22Rv1 (cell line): ENCODE data around the gene LDLRAD2.
"Not testable (repeated sequence)": the region's sequence is repeated elsewhere in the genome, so short reads cannot be mapped to it uniquely, and the experiment has no call there.

ENCODE experiments used
- H3K27ac ChIP-seq: fragments of 450-650 bp; 2 replicates; pipeline ENCODE4 v1.5.1; 2017
- ZFX ChIP-seq: fragments of 450-650 bp; IDR thresholded peaks from 2 replicates; pipeline ENCODE4 v1.6.1; 2017; ENCODE audit warnings: antibody characterized with exemption, borderline replicate concordance
- TF ChIP-seq, protein P1 (sequence below): fragments of 450-650 bp; IDR thresholded peaks from 2 replicates; pipeline ENCODE4 v1.5.1; 2017; ENCODE audit warnings: mild to moderate bottlenecking

LDLRAD2 gene

DNA sequence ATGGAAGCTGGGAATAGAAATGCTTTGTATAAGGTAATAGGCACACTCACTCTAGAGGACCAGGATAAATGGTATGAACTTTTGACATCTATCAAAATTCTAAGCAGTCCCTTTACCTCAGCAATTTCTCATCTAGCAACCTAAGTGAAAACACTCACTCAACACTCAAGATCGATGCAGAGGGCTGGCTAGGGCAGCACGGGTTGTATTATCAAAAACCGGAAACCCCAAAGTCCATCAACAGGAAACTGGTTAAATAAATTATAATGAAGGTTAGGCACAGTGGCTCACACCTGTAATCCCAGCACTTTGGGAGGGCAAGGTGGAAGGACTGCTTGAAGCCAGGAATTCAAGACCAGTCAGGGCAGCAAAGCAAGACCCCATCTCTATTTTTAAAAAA lies 38.5 kb upstream of the LDLRAD2 start:
- no peak for TF ChIP-seq ZFX
- TF ChIP-seq, protein P1, sequence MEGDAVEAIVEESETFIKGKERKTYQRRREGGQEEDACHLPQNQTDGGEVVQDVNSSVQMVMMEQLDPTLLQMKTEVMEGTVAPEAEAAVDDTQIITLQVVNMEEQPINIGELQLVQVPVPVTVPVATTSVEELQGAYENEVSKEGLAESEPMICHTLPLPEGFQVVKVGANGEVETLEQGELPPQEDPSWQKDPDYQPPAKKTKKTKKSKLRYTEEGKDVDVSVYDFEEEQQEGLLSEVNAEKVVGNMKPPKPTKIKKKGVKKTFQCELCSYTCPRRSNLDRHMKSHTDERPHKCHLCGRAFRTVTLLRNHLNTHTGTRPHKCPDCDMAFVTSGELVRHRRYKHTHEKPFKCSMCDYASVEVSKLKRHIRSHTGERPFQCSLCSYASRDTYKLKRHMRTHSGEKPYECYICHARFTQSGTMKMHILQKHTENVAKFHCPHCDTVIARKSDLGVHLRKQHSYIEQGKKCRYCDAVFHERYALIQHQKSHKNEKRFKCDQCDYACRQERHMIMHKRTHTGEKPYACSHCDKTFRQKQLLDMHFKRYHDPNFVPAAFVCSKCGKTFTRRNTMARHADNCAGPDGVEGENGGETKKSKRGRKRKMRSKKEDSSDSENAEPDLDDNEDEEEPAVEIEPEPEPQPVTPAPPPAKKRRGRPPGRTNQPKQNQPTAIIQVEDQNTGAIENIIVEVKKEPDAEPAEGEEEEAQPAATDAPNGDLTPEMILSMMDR = no peak
- H3K27ac ChIP-seq = no peak overlapping the region

DNA sequence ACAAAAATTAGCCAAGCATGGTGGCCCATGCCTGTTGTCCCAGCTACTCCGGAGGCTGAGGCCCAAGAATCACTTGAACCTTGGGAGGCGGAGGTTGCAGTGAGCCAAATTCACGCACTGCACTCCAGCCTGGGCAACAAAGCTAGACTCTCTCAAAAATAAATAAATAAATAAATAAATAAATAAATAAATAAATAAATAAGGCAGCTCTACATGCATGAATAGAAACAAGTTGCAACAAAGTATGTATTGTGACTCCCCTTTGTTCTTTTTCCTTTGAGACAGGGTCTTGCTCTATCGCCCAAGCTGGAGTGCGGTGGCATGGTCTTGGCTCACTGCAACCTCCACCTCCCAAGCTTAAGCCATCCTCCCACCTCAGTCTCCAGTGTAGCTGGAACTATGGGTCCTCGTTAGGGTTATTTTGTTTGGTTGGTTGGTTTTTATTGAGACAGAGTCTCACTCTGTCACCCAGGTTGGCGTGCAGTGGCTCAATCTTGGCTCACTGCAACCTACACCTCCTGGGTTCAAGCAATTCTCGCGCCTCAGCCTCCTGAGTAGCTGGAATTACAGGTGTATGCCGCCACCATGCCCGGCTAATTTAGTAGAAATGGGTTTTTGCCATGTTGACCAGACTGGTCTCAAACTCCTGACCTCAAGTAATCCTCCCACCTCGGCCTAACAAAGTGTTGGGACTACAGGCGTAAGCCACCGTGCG lies 37.1 kb upstream of the LDLRAD2 start:
- H3K27ac ChIP-seq = no peak overlapping the region
- TF ChIP-seq ZFX = no peak
- TF ChIP-seq, protein P1 = no peak

DNA sequence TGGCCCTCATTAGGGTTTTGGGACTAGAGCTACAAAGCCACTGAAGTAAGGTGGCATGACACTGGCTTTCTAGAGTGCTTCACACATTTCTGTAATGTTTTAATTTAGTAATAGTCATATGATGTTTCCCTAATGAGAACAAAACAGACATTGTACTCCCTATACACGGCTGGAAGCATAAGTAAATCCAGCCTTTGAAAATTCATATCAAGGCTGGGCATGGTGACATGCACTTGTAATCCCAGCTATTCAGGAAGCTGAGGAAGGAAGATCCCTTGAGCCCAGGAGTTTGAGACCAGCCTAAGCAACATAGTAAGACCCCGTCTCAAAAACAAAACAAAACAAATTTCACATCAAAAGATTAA lies 36.5 kb upstream of the LDLRAD2 start:
- no peak for TF ChIP-seq ZFX
- H3K27ac ChIP-seq = no peak overlapping the region

DNA sequence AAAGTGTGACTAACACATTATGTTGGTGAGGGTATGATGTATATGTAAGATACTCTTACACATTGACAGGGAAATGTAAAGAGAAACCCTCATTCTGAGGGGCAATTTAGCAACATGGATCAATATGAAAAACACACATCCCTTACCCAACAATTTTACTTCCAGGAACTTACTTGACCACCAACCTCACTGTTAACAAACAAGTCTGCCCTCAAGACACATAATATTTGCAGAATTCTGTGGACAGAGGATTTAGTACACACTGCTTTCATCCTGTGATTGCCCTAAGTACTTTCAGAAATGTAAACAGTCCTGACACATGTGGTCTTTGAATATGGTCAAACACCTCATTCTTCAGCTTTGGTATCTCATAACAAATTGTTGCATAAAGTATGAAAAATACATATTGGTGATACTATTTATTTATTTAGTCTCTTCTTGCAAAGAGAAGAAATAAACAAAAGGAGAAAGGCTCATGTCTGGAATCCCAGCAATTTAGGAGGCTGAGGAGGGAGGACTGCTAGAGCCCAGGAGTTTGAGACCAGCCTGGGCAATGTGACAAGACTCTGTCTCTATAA lies 36.0 kb upstream of the LDLRAD2 start:
- no peak overlapping the region for H3K27ac ChIP-seq
- TF ChIP-seq, protein P1 = no peak
- TF ChIP-seq ZFX = no peak

DNA sequence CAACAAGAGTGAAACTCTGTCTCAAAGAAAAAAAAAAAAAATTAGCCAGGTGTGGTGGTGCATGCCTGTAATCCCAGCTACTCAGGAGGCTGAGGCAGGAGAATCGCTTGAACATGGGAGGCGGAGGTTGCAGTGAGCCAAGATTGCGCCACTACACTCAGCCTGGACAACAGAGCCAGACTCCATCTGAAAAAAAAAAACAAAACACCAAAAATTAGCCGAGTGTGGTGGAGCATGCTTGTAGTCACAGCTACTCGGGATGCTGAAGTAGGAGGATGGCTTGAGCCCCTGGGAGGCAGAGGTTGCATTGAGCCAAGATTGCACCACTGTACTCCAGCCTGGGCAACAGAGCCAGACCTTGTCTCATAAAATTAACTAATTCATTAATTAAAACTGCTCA lies 35.1 kb upstream of the LDLRAD2 start:
- not testable (repeated sequence) for H3K27ac ChIP-seq

DNA sequence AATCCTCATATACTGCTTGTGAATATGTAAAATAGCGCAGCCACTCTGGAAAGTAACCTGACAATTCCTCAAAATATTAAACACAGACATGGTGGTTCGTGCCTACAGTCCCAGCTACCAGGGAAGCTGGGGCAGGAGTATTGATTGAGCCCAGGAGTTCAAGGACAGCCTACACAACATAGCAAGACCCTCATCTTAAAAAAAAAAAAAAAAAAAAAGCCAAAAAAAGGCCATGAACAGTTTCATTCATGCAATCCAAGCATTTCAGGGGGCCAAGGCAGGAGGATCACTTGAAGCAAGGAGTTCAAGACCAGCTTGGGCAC lies 33.7 kb upstream of the LDLRAD2 start:
- no peak overlapping the region for H3K27ac ChIP-seq
- TF ChIP-seq, protein P1 = no peak
- no peak for TF ChIP-seq ZFX

DNA sequence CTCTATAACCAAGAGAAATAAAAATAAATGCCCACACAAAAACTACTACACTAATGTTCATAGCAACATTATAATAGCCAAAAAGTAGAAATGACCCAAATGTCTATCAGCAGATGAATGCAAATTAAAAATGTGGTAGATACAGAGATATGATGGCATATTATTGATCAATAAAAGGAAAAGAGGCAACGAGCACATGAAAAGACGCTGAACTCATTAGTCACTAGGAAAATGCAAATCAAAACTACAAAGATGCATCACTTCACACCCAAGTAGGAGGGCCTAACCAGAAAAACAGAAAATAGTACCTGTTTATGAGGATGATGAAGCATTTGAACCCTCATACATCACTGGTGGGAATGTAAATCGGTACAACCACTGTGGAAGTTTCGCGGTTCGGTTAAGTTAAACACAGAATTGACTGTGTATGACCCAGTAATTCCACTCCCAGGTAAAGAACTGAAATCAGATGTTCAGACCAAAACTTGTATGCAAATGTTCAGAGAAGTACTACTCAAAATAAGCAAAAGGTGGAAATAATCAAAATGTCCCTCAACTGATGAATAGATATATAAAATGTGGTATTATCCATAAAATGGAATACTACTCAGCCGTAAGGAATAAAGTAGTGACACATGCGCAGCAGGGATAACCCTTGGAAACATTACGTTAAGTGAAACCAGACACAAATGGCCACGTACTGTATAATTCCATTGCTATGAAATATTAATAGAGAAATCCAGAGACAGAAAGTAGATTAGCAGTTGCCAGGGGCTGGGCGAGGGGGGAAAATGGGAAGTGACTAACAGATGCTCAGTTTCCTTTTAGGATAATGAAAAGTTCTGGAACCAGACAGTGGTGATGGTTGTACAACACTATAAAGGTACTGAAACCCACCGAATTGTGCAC lies 32.2 kb upstream of the LDLRAD2 start:
- H3K27ac ChIP-seq = no peak overlapping the region
- TF ChIP-seq, protein P1 = no peak
- no peak for TF ChIP-seq ZFX

DNA sequence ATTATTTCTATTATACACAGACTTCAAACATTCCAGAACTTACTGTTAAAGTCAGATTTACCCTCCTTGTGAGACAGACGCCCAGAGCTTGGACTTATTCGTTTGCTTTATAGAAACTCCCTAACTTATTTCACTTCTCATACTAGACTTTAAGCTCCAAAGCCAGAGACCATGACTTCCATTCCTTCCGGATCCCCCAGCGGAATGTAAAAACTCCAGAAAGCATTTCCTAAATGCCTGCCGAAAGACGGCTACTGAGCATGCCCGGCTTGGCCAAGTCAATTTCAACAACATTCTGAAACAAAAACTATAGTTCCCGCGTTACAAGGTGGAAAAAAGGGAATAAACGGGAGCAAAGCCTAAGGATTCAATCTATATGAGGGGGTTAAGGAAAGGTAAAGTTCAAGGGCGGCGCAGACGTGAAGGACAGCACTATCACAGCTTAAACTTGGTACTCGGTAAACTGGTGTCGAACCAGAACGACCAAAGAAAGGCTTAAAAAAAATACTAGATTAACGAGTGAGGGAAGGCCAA lies 30.2 kb upstream of the LDLRAD2 start:
- no peak for TF ChIP-seq ZFX
- TF ChIP-seq, protein P1 = no peak
- peak overlapping the region; percentile 95 for H3K27ac ChIP-seq
